Keratinocyte (primary cell): ENCODE results near the gene CPSF3. TPM values are rescaled to one million over a fixed set of nuclear protein-coding genes. Genes with fewer than 3 reads are reported as not detected.

Experiments used
- DNase-seq: peaks from one replicate; pipeline ENCODE4 v3.0.0-alpha.2; 2011; ENCODE audit warnings: low read depth, missing footprints, low spot score
- FAIRE-seq: peaks from 2 replicates; lab custom pipeline; 2011; peaks lifted over from hg19 to GRCh38; lab: Jason Lieb, UNC
- H2AFZ ChIP-seq: 2 replicates; pipeline ENCODE4 v1.6.0; 2012; ENCODE audit warnings: low read length, control low read depth, inconsistent platforms; ENCODE audit not compliant: control insufficient read depth
- H3K27ac ChIP-seq: 2 replicates; pipeline ENCODE4 v1.5.1; 2011; ENCODE audit warnings: low read length; ENCODE audit not compliant: control insufficient read depth, insufficient read depth
- H3K27me3 ChIP-seq: 3 replicates; pipeline ENCODE4 v1.6.0; 2011; ENCODE audit warnings: low read length; ENCODE audit not compliant: control insufficient read depth, insufficient read depth; ENCODE audit errors: extremely low read depth
- H3K36me3 ChIP-seq, 2 experiments: 2 replicates in 1 of 2; 3 replicates in 1 of 2; pipeline ENCODE4 v1.5.1; 2011; ENCODE audit warnings: low read length in 2 of 2, mild to moderate bottlenecking in 1 of 2; ENCODE audit not compliant: control insufficient read depth in 2 of 2, insufficient read depth in 2 of 2; ENCODE audit errors: extremely low read depth in 1 of 2
- H3K4me1 ChIP-seq: 3 replicates; pipeline ENCODE4 v1.5.1; 2011; ENCODE audit warnings: low read length; ENCODE audit not compliant: control insufficient read depth, insufficient read depth; ENCODE audit errors: extremely low read depth
- H3K4me2 ChIP-seq: 3 replicates; pipeline ENCODE4 v1.6.0; 2011; ENCODE audit warnings: low read depth, low read length; ENCODE audit not compliant: control insufficient read depth, insufficient read depth; ENCODE audit errors: extremely low read depth
- H3K4me3 ChIP-seq, 3 experiments: fragments of 200-600 bp in 1 of 3; sonication (generic) in 1 of 3; 2 replicates in 2 of 3; 3 replicates in 1 of 3; pipeline ENCODE4 v1.5.1; 2011 to 2016; ENCODE audit warnings: low read length in 3 of 3, mild to moderate bottlenecking in 3 of 3, control low read depth in 2 of 3, inconsistent platforms in 1 of 3, low read depth in 1 of 3, mixed read lengths in 1 of 3, mixed run types in 1 of 3, moderate library complexity in 1 of 3; ENCODE audit not compliant: control insufficient read depth in 2 of 3, insufficient read depth in 2 of 3; ENCODE audit errors: extremely low read depth in 1 of 3
- H3K79me2 ChIP-seq: 2 replicates; pipeline ENCODE4 v1.6.0; 2012; ENCODE audit warnings: low read length; ENCODE audit not compliant: control insufficient read depth, insufficient read depth
- H3K9ac ChIP-seq: 3 replicates; pipeline ENCODE4 v1.6.0; 2011; ENCODE audit warnings: low read length; ENCODE audit not compliant: control insufficient read depth, insufficient read depth; ENCODE audit errors: extremely low read depth
- H3K9me1 ChIP-seq: 3 replicates; pipeline ENCODE4 v1.6.0; 2011; ENCODE audit warnings: low read length; ENCODE audit not compliant: control insufficient read depth, insufficient read depth; ENCODE audit errors: extremely low read depth
- H3K9me3 ChIP-seq: 2 replicates; pipeline ENCODE4 v1.5.1; 2012; ENCODE audit warnings: low read depth, low read length; ENCODE audit not compliant: control insufficient read depth
- H4K20me1 ChIP-seq: 3 replicates; pipeline ENCODE4 v1.6.0; 2011; ENCODE audit warnings: low read length; ENCODE audit not compliant: control insufficient read depth, insufficient read depth; ENCODE audit errors: extremely low read depth
- EZH2 ChIP-seq: IDR thresholded peaks from one replicate; pipeline ENCODE4 v1.6.1; 2012; ENCODE audit warnings: inconsistent platforms, mild to moderate bottlenecking, low read length, moderate library complexity
- dilution Hi-C: fragments of 300-500 bp; cut with MboI; formaldehyde crosslinking; loops from one replicate; pipeline ENCODE4 v1.7.0; 2020; ENCODE audit warnings: low sequenced_read_pairs; ENCODE audit not compliant: extremely low pct_ligation_motif_present
- polyA plus RNA-seq, 5 experiments: library from polyadenylated mRNA; depleted of rRNA in 3 of 5; stranded (reverse) in 3 of 5; stranded (forward) in 1 of 5; unstranded in 1 of 5; fragments of >200 nt; gene quantifications; 1 replicate in 1 of 5; 2 replicates in 3 of 5; 3 replicates in 1 of 5; pipeline versions ENCODE4 v1.2.1 to v1.2.3, GENCODE V29; 2011 to 2012; ENCODE audit warnings: missing spikeins in 2 of 5, low read depth in 1 of 5, low replicate concordance in 1 of 5
- TF ChIP-seq, protein P1 (sequence below), 3 experiments: IDR thresholded peaks in 1 of 3; conservative IDR thresholded peaks in 1 of 3; optimal IDR thresholded peaks in 1 of 3; 2 replicates in 2 of 3; 3 replicates in 1 of 3; pipeline versions ENCODE3 to v1.5.1; 2011; ENCODE audit warnings: low read length in 3 of 3, mild to moderate bottlenecking in 3 of 3, moderate library complexity in 2 of 3, control low read depth in 1 of 3, inconsistent platforms in 1 of 3; ENCODE audit not compliant: insufficient read depth in 2 of 3; ENCODE audit errors: extremely low read depth in 1 of 3

CPSF3 gene
- polyA plus RNA-seq, 1 donor (not counting 4 experiments of a cell fraction or from before 2014, with no cell fraction given): 31.1 TPM

- Histone ChIP-seq H3K9me3 (no peaks in the 10 kb centered on the region), H3K36me3 (peaks cover 49 to 56% of the 10 kb centered on the region in 2 experiments), H3K9me1 (no peaks in the 10 kb centered on the region), H3K4me3 (no peak overlapping the region), H3K4me1 (peaks cover 21% of the 10 kb centered on the region), H3K9ac (no peak overlapping the region), H4K20me1 (peaks cover 8% of the 10 kb centered on the region), H3K27ac (no peak overlapping the region), H2AFZ (no peak overlapping the region), H3K27me3 (no peaks in the 10 kb centered on the region), H3K4me2 (no peak overlapping the region), H3K79me2 (no peaks in the 10 kb centered on the region)
- no peak for DNase-seq
- TF ChIP-seq EZH2: no peak
- TF ChIP-seq, protein P1, sequence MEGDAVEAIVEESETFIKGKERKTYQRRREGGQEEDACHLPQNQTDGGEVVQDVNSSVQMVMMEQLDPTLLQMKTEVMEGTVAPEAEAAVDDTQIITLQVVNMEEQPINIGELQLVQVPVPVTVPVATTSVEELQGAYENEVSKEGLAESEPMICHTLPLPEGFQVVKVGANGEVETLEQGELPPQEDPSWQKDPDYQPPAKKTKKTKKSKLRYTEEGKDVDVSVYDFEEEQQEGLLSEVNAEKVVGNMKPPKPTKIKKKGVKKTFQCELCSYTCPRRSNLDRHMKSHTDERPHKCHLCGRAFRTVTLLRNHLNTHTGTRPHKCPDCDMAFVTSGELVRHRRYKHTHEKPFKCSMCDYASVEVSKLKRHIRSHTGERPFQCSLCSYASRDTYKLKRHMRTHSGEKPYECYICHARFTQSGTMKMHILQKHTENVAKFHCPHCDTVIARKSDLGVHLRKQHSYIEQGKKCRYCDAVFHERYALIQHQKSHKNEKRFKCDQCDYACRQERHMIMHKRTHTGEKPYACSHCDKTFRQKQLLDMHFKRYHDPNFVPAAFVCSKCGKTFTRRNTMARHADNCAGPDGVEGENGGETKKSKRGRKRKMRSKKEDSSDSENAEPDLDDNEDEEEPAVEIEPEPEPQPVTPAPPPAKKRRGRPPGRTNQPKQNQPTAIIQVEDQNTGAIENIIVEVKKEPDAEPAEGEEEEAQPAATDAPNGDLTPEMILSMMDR (optimal IDR thresholded peaks at IDR 0.05 in 1 of 3, IDR thresholded peaks at IDR 0.05 in 1 of 3, conservative IDR thresholded peaks at IDR 0.05 in 1 of 3; ENCODE audit: extremely low read depth in 1 of 3, insufficient read depth in 2 of 3, low read length in 3 of 3): no peak
- dilution Hi-C loops: no loop called here
- FAIRE-seq: no peak
Measured at GRCh38 chr2:9384521-9384920, 38.9 kb upstream of the CPSF3 start.

GRCh38 chr2:9385841-9386240 lies 37.6 kb upstream of the CPSF3 start:
- DNase-seq: no peak

More at GRCh38 chr2:9385841-9386240, 37.6 kb upstream of the CPSF3 start:
- no peak overlapping the region for H2AFZ ChIP-seq
- H3K9me3 ChIP-seq: no peaks in the 10 kb centered on the region
- H3K9ac ChIP-seq: no peak overlapping the region
- no peak overlapping the region for H3K4me2 ChIP-seq
- H3K27me3 ChIP-seq: no peaks in the 10 kb centered on the region
- TF ChIP-seq, protein P1 (optimal IDR thresholded peaks at IDR 0.05 in 1 of 3, IDR thresholded peaks at IDR 0.05 in 1 of 3, conservative IDR thresholded peaks at IDR 0.05 in 1 of 3; ENCODE audit: extremely low read depth in 1 of 3, insufficient read depth in 2 of 3, low read length in 3 of 3): no peak
- TF ChIP-seq EZH2: no peak
- peaks cover under 1% of the 10 kb centered on the region for H3K9me1 ChIP-seq
- peaks cover 8% of the 10 kb centered on the region for H4K20me1 ChIP-seq
- H3K27ac ChIP-seq: peak overlapping the region; percentile 50
- dilution Hi-C loops: no loop called here
- peaks cover 54 to 61% of the 10 kb centered on the region in 2 experiments for H3K36me3 ChIP-seq
- no peaks in the 10 kb centered on the region for H3K79me2 ChIP-seq
- peaks cover 18% of the 10 kb centered on the region for H3K4me1 ChIP-seq
- no peak overlapping the region for H3K4me3 ChIP-seq
- FAIRE-seq: no peak
